Gastroesophageal sphincter (tissue), 4 donors: ENCODE measurements around the gene UST. TPM values are rescaled to one million over a fixed set of nuclear protein-coding genes. Genes with fewer than 3 reads are reported as not detected.
"Not testable (repeated sequence)": the region's sequence is repeated elsewhere in the genome, so short reads cannot be mapped to it uniquely, and the experiment has no call there.

Experiments
- ATAC-seq: fragments of 150-250 bp; one replicate; pipeline ENCODE4 v1.9.1; 2016; ENCODE audit warnings: mild to moderate bottlenecking, moderate library complexity
- H3K27ac ChIP-seq, 4 donors: fragments of 200-600 bp; sonication (generic) in 3 of 4; 1 replicate in 3 of 4; 2 replicates in 1 of 4; pipeline ENCODE4 v1.5.1; 2016 to 2019
- H3K27me3 ChIP-seq: fragments of 200-600 bp; sonication (generic); one replicate; pipeline ENCODE4 v1.5.1; 2019
- H3K36me3 ChIP-seq, 2 donors: fragments of 200-600 bp; sonication (generic); one replicate each; pipeline ENCODE4 v1.5.1; 2019; ENCODE audit warnings: control low read depth in 1 of 2
- H3K4me1 ChIP-seq, 3 donors: fragments of 200-600 bp; sonication (generic); 1 replicate in 2 of 3; 2 replicates in 1 of 3; pipeline ENCODE4 v1.5.1; 2016 to 2019; ENCODE audit warnings: control low read depth in 2 of 3
- H3K4me3 ChIP-seq, 2 donors: fragments of 200-600 bp; sonication (generic); one replicate each; pipeline ENCODE4 v1.5.1; 2019; ENCODE audit warnings: mild to moderate bottlenecking in 1 of 2, moderate library complexity in 1 of 2
- H3K9me3 ChIP-seq, 3 donors: fragments of 200-600 bp; sonication (generic); one replicate each; pipeline ENCODE4 v1.5.1; 2017 to 2019; ENCODE audit warnings: control low read depth in 2 of 3
- CTCF ChIP-seq, 4 experiments: fragments of 200-600 bp in 2 of 4; fragments of 450-650 bp in 2 of 4; sonication (generic) in 1 of 4; IDR thresholded peaks; one replicate each; pipeline ENCODE4 v1.5.1; 2017 to 2019; ENCODE audit warnings: antibody characterized with exemption in 4 of 4, mild to moderate bottlenecking in 2 of 4, moderate library complexity in 2 of 4
- EP300 ChIP-seq: sonication (generic); formaldehyde crosslinking; IDR thresholded peaks from one replicate; pipeline ENCODE4 v1.6.1; 2017; ENCODE audit warnings: antibody characterized with exemption, mild to moderate bottlenecking
- POLR2A ChIP-seq, 2 donors: fragments of 450-650 bp; IDR thresholded peaks; one replicate each; pipeline ENCODE4 v1.6.1; 2017; ENCODE audit warnings: antibody characterized with exemption in 2 of 2, mild to moderate bottlenecking in 2 of 2, moderate library complexity in 1 of 2
- POLR2AphosphoS5 ChIP-seq: sonication (generic); formaldehyde crosslinking; IDR thresholded peaks from one replicate; pipeline ENCODE4 v1.6.1; 2017; ENCODE audit warnings: antibody characterized with exemption
- WGBS, 2 donors: methylation state at CpG; one replicate each; pipeline ENCODE4 v1.1.5; 2018; ENCODE audit warnings: low coverage in 1 of 2; 5-methylcytosine and 5-hydroxymethylcytosine counted together
- total RNA-seq, 4 donors: library from RNA; depleted of rRNA; stranded (reverse); fragments of >200 nt; gene quantifications; one replicate each; pipeline ENCODE4 v1.1.0, GENCODE V29; 2016

Gene UST
- total RNA-seq, 4 donors from 2014 or later, result 17.4 to 48.1 (median 32.4) TPM

GRCh38 chr6:149102324-149102723 lies 355.5 kb downstream of the UST start:
- Histone ChIP-seq H3K36me3 (no peaks in the 10 kb centered on the region), H3K27me3 (no peaks in the 10 kb centered on the region), H3K4me1 (no peaks in the 10 kb centered on the region), H3K9me3 (peaks cover 0 to 16% (median 0%) of the 10 kb centered on the region in 3 donors), H3K4me3 (no peak overlapping the region), H3K27ac (no peak overlapping the region)
- ATAC-seq, result no peak
- TF ChIP-seq CTCF (IDR thresholded peaks at IDR 0.05) (no peak), EP300 (no peak), POLR2A (IDR thresholded peaks at IDR 0.05) (no peak), POLR2AphosphoS5 (no peak)

GRCh38 chr6:149103950-149104349 lies 357.1 kb downstream of the UST start:
- not testable (repeated sequence) for H3K27ac ChIP-seq, H3K4me1 ChIP-seq, ATAC-seq, H3K9me3 ChIP-seq, H3K27me3 ChIP-seq, H3K36me3 ChIP-seq, H3K4me3 ChIP-seq
- whole genome bisulfite sequencing, 2 donors, result 100% methylated on average over 1 to 3 of the region's 3 CpGs

GRCh38 chr6:149107520-149107919 lies 360.7 kb downstream of the UST start:
- WGBS, 2 donors, result 39 to 60% methylated on average over 1 to 3 of the region's 5 CpGs

GRCh38 chr6:149108038-149108748 lies 361.4 kb downstream of the UST start:
- Histone ChIP-seq H3K27me3 (no peaks in the 10 kb centered on the region), H3K36me3 (no peaks in the 10 kb centered on the region), H3K4me3 (no peak overlapping the region), H3K9me3 (peaks cover 0 to 4% (median 0%) of the 10 kb centered on the region in 3 donors), H3K27ac (no peak overlapping the region), H3K4me1 (no peaks in the 10 kb centered on the region)
- TF ChIP-seq EP300 (no peak), CTCF (IDR thresholded peaks at IDR 0.05) (no peak), POLR2A (IDR thresholded peaks at IDR 0.05) (no peak), POLR2AphosphoS5 (no peak)
- 70 to 78% methylated on average over 5 of the region's 5 CpGs for WGBS, 2 donors
- ATAC-seq, result no peak

More at GRCh38 chr6:149107520-149107919, 360.7 kb downstream of the UST start:
- Histone ChIP-seq H3K27me3 (no peaks in the 10 kb centered on the region), H3K27ac (no peak overlapping the region), H3K4me3 (no peak overlapping the region), H3K36me3 (no peaks in the 10 kb centered on the region), H3K4me1 (no peaks in the 10 kb centered on the region), H3K9me3 (no peaks in the 10 kb centered on the region)
- TF ChIP-seq POLR2AphosphoS5, result no peak
- no peak for TF ChIP-seq POLR2A (IDR thresholded peaks at IDR 0.05)
- no peak for TF ChIP-seq EP300
- ATAC-seq, result no peak

- no peak overlapping the region for H3K27ac ChIP-seq
- no peaks in the 10 kb centered on the region for H3K36me3 ChIP-seq
- no peak for ATAC-seq
- TF ChIP-seq CTCF (IDR thresholded peaks at IDR 0.05), result no peak
- no peak for TF ChIP-seq POLR2AphosphoS5
- TF ChIP-seq EP300, result no peak
- no peak for TF ChIP-seq POLR2A (IDR thresholded peaks at IDR 0.05)
- no peaks in the 10 kb centered on the region for H3K27me3 ChIP-seq
- no peak overlapping the region for H3K4me3 ChIP-seq
- 92 to 100% methylated on average over 2 to 3 of the region's 3 CpGs for WGBS, 2 donors
- H3K4me1 ChIP-seq, result no peaks in the 10 kb centered on the region
- peaks cover 0 to 7% (median 0%) of the 10 kb centered on the region in 3 donors for H3K9me3 ChIP-seq
Measured at GRCh38 chr6:149108749-149109100, 361.9 kb downstream of the UST start.

GRCh38 chr6:149109397-149110070 lies 362.7 kb downstream of the UST start:
- TF ChIP-seq CTCF (IDR thresholded peaks at IDR 0.05) (no peak), POLR2AphosphoS5 (no peak), POLR2A (IDR thresholded peaks at IDR 0.05) (no peak)
- ATAC-seq, result no peak
- no peaks in the 10 kb centered on the region for H3K27me3 ChIP-seq
- peaks cover 0 to 7% (median 0%) of the 10 kb centered on the region in 3 donors for H3K9me3 ChIP-seq
- no peak overlapping the region for H3K27ac ChIP-seq
- 83 to 96% methylated on average over 3 to 5 of the region's 5 CpGs for WGBS, 2 donors
- H3K4me1 ChIP-seq, result no peaks in the 10 kb centered on the region
- no peak overlapping the region for H3K4me3 ChIP-seq
- no peaks in the 10 kb centered on the region for H3K36me3 ChIP-seq
